ENCODE measurements around the gene SBF2.

SBF2 gene

GRCh38 chr11:10314199-10315072 is 20.4 kb upstream of the SBF2 start:
- Histone ChIP-seq H3K27me3 (ENCODE audit: insufficient read depth, low read depth, severe bottlenecking) (no peaks in the 10 kb centered on the region), H3K4me3 (ENCODE audit: low read depth, low read length) (no peak overlapping the region), H3K36me3 (no peaks in the 10 kb centered on the region), H3K9me3 (ENCODE audit: severe bottlenecking) (no peaks in the 10 kb centered on the region), H3K27ac (no peak overlapping the region)
- DNase-seq, result peak; percentile 27
- TF ChIP-seq CTCF (IDR thresholded peaks at IDR 0.05; ENCODE audit: low read depth, low read length), result no peak

GRCh38 chr11:10311802-10312201 is 17.8 kb upstream of the SBF2 start:
- DNase-seq, result no peak
- no peak for TF ChIP-seq CTCF (IDR thresholded peaks at IDR 0.05; ENCODE audit: low read depth, low read length)
- no peaks in the 10 kb centered on the region for H3K36me3 ChIP-seq
- no peak overlapping the region for H3K4me3 ChIP-seq (ENCODE audit: low read depth, low read length)
- no peaks in the 10 kb centered on the region for H3K9me3 ChIP-seq (ENCODE audit: severe bottlenecking)
- no peak overlapping the region for H3K27ac ChIP-seq
- H3K27me3 ChIP-seq (ENCODE audit: insufficient read depth, low read depth, severe bottlenecking), result peaks cover 13% of the 10 kb centered on the region

GRCh38 chr11:10310301-10310841 is 16.4 kb upstream of the SBF2 start:
- Histone ChIP-seq H3K4me3 (ENCODE audit: low read depth, low read length) (no peak overlapping the region), H3K27me3 (ENCODE audit: insufficient read depth, low read depth, severe bottlenecking) (peaks cover 25% of the 10 kb centered on the region), H3K9me3 (ENCODE audit: severe bottlenecking) (no peaks in the 10 kb centered on the region), H3K27ac (no peak overlapping the region), H3K36me3 (no peaks in the 10 kb centered on the region)
- TF ChIP-seq CTCF (IDR thresholded peaks at IDR 0.05; ENCODE audit: low read depth, low read length), result no peak
- no peak for DNase-seq

GRCh38 chr11:10309163-10310093 is 15.4 kb upstream of the SBF2 start:
- DNase-seq, result no peak
- H3K4me3 ChIP-seq (ENCODE audit: low read depth, low read length), result no peak overlapping the region
- H3K27ac ChIP-seq, result no peak overlapping the region
- no peaks in the 10 kb centered on the region for H3K9me3 ChIP-seq (ENCODE audit: severe bottlenecking)
- no peaks in the 10 kb centered on the region for H3K36me3 ChIP-seq
- no peak for TF ChIP-seq CTCF (IDR thresholded peaks at IDR 0.05; ENCODE audit: low read depth, low read length)
- peaks cover 25% of the 10 kb centered on the region for H3K27me3 ChIP-seq (ENCODE audit: insufficient read depth, low read depth, severe bottlenecking)

GRCh38 chr11:10308201-10308954 is 14.4 kb upstream of the SBF2 start:
- Histone ChIP-seq H3K27me3 (ENCODE audit: insufficient read depth, low read depth, severe bottlenecking) (peaks cover 25% of the 10 kb centered on the region), H3K9me3 (ENCODE audit: severe bottlenecking) (no peaks in the 10 kb centered on the region), H3K4me3 (ENCODE audit: low read depth, low read length) (peak overlapping the region; percentile 42), H3K27ac (no peak overlapping the region; the same call in 1 of the 2 replicates), H3K36me3 (no peaks in the 10 kb centered on the region)
- no peak for TF ChIP-seq CTCF (IDR thresholded peaks at IDR 0.05; ENCODE audit: low read depth, low read length)
- DNase-seq, result no peak

Measured in WERI-Rb-1 (cell line).